GM23248 (cell line): ENCODE measurements around the gene MEGF6. TPM values are rescaled to one million over a fixed set of nuclear protein-coding genes. Genes with fewer than 3 reads are reported as not detected.
A peak's percentile ranks its signal among the peaks of the same experiment; 100 is the strongest.

ENCODE experiments used
- DNase-seq: peaks from one replicate; pipeline ENCODE4 v3.0.0-alpha.2; 2015
- H2AFZ ChIP-seq: fragments of 200-600 bp; sonication (generic); 2 replicates; pipeline ENCODE4 v1.6.1; 2016; ENCODE audit warnings: antibody characterized with exemption
- H3F3A ChIP-seq: fragments of 200-600 bp; sonication (generic); 2 replicates; pipeline ENCODE4 v1.6.1; 2016; ENCODE audit warnings: mild to moderate bottlenecking, antibody characterized with exemption, mixed run types; ENCODE audit not compliant: insufficient read depth
- H3K27ac ChIP-seq: fragments of 200-600 bp; sonication (generic); 2 replicates; pipeline ENCODE4 v1.5.1; 2016; ENCODE audit warnings: mild to moderate bottlenecking
- H3K27me3 ChIP-seq: fragments of 200-600 bp; sonication (generic); replicated peaks from 2 replicates; pipeline ENCODE4 v1.6.1; 2016; ENCODE audit warnings: mild to moderate bottlenecking; ENCODE audit not compliant: insufficient read depth
- H3K36me3 ChIP-seq: fragments of 200-600 bp; sonication (generic); 2 replicates; pipeline ENCODE4 v1.6.1; 2016; ENCODE audit warnings: low read depth, mild to moderate bottlenecking
- H3K4me1 ChIP-seq: fragments of 200-600 bp; sonication (generic); 2 replicates; pipeline ENCODE4 v1.6.1; 2016; ENCODE audit warnings: mild to moderate bottlenecking; ENCODE audit not compliant: insufficient read depth
- H3K4me2 ChIP-seq: fragments of 200-600 bp; sonication (generic); one replicate; pipeline ENCODE4 v1.6.1; 2016; ENCODE audit warnings: mild to moderate bottlenecking; ENCODE audit not compliant: unreplicated experiment
- H3K4me3 ChIP-seq: fragments of 200-600 bp; sonication (generic); 2 replicates; pipeline ENCODE4 v1.5.1; 2016; ENCODE audit warnings: mild to moderate bottlenecking
- H3K79me2 ChIP-seq: fragments of 200-600 bp; sonication (generic); 2 replicates; pipeline ENCODE4 v1.6.1; 2016; ENCODE audit warnings: mild to moderate bottlenecking; ENCODE audit not compliant: insufficient read depth
- H3K9ac ChIP-seq: fragments of 200-600 bp; sonication (generic); 2 replicates; pipeline ENCODE4 v1.6.1; 2016; ENCODE audit warnings: mild to moderate bottlenecking
- H3K9me2 ChIP-seq: fragments of 200-600 bp; sonication (generic); 2 replicates; pipeline ENCODE4 v1.6.1; 2016; ENCODE audit warnings: mixed run types, mild to moderate bottlenecking, moderate library complexity; ENCODE audit not compliant: insufficient read depth
- H3K9me3 ChIP-seq: fragments of 200-600 bp; sonication (generic); one replicate; pipeline ENCODE4 v1.6.1; 2017; ENCODE audit warnings: low read depth
- H4K20me1 ChIP-seq: fragments of 200-600 bp; sonication (generic); 2 replicates; pipeline ENCODE4 v1.6.0; 2016; ENCODE audit not compliant: insufficient read depth
- EZH2 ChIP-seq: fragments of 200-600 bp; sonication (generic); IDR thresholded peaks from 2 replicates; pipeline ENCODE4 v1.6.1; 2018; ENCODE audit warnings: antibody characterized with exemption, mild to moderate bottlenecking; ENCODE audit not compliant: insufficient read depth, poor library complexity, severe bottlenecking
- EZH2phosphoT487 ChIP-seq: fragments of 200-600 bp; sonication (generic); IDR thresholded peaks from 2 replicates; pipeline ENCODE4 v1.6.1; 2018; ENCODE audit warnings: antibody characterized with exemption, moderate library complexity, mild to moderate bottlenecking, low read depth; ENCODE audit not compliant: insufficient read depth
- WGBS, 2 experiments: methylation state at CpG; one replicate each; pipeline ENCODE4 v1.1.6; 2015 to 2017; ENCODE audit warnings: low lambda C conversion rate in 2 of 2, low coverage in 1 of 2; ENCODE audit errors: missing lambda C conversion rate in 2 of 2; 5-methylcytosine and 5-hydroxymethylcytosine counted together
- in situ Hi-C: fragments of 300-500 bp; cut with MboI; formaldehyde crosslinking; loops from 2 replicates; pipeline ENCODE4 v1.15.0; 2020
- polyA plus RNA-seq: library from polyadenylated mRNA; unstranded; fragments of >200 nt; fragmentation: Nextera tagmentation; extraction: Ambion mirVana; gene quantifications from 2 replicates; pipeline ENCODE4 v1.2.1, GENCODE V29; 2016
- total RNA-seq: library from RNA; depleted of rRNA; stranded (reverse); fragments of >200 nt; shearing (Covaris generic); gene quantifications from 2 replicates; pipeline ENCODE4 v1.2.3, GENCODE V29; 2014

The MEGF6 gene
- total and polyA plus RNA-seq, 2 experiments from 2014 or later, result 37.9 to 108 TPM

DNA sequence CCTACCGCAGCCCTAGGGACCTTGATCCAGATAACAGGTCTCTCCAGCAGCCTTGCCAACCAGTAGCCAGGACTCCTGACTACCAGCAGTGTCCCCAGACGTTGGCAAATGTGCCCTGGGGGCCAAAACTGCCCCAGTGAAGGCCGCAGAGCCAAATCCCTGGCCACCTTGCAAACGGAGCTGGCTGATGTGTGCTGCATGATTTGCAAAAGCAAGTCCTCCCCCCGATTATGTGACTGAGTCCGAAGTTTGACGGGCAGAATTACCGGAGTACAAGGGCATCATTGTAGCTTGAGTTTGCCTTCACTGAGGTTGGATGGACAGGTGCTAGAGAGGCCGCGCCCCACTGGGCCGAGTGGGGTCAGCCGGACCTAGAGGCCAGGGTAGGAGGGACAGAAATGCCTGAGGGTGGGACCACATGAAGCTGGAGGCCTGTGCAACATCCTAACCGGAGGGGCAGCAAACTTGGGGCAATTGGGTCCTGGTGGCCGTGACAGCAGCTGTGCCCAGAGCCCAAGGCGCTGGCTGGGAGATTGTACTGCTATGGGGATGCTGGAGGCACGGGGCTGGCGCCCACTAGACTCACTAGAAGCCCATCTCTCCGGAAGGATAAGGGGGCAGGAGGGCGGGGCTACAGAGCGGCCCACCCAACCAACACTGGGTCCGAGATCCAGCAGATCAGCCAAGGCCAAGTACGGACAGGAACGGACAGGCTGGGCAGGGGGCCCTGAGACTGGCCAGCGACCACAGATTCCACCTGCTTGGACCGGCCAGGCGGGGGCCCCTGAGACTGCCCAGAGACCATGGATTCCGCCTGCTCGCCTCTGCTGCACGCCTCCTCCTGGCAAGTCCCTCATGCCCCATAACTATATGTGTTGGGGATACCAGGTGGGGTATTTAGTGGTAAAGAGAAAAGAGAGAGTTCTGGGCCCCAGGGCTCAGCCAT lies 154.1 kb downstream of the MEGF6 start:
- Histone ChIP-seq H3K27ac (no peak overlapping the region), H3K27me3 (peaks cover 26% of the 10 kb centered on the region), H3K36me3 (no peaks in the 10 kb centered on the region), H3K9ac (no peak overlapping the region), H2AFZ (no peak overlapping the region), H3K79me2 (no peaks in the 10 kb centered on the region), H3F3A (no peaks in the 10 kb centered on the region), H3K4me1 (no peaks in the 10 kb centered on the region), H3K9me2 (no peaks in the 10 kb centered on the region), H4K20me1 (no peaks in the 10 kb centered on the region), H3K4me3 (no peak overlapping the region), H3K9me3 (no peaks in the 10 kb centered on the region), H3K4me2 (no peak overlapping the region)
- WGBS, 2 experiments, result 82 to 85% methylated on average over 27 to 29 of the region's 29 CpGs
- no peak for TF ChIP-seq EZH2
- no peak for TF ChIP-seq EZH2phosphoT487
- no peak for DNase-seq
- in situ Hi-C loops, result no loop called here

DNA sequence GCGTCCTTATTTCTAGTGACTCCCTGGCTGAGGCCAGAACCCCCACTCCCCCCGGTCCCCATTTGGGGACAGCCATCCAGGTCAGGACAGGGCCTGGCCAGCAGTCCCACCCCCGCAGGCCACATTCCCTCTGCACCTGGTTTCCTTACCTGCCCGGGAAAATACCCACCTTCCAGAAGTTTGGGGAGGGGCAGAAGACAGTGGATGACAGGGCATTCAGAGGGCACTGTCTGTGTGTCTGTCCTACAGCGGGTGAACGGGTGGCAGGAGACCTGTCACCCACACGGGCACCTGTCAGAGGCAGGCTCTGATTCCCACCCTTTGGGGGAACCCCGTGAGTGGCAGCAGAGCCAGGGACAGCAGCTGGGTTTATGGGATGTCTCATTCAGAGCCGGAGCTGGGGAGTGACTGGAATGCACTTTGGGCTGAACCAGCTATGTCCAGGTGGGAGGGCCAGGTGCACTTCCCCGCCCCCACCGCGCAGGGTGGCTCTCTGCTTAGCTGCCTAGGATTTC lies 154.8 kb downstream of the MEGF6 start:
- DNase-seq, result no peak
- WGBS, 2 experiments, result 87 to 88% methylated on average over 12 of the region's 12 CpGs
- Histone ChIP-seq H3K79me2 (no peaks in the 10 kb centered on the region), H3K27ac (no peak overlapping the region), H3K4me2 (no peak overlapping the region), H3K4me1 (no peaks in the 10 kb centered on the region), H3K9me3 (no peaks in the 10 kb centered on the region), H4K20me1 (no peaks in the 10 kb centered on the region), H3K9me2 (no peaks in the 10 kb centered on the region), H3F3A (no peaks in the 10 kb centered on the region), H3K36me3 (no peaks in the 10 kb centered on the region), H3K9ac (no peak overlapping the region), H3K27me3 (peaks cover 26% of the 10 kb centered on the region), H2AFZ (no peak overlapping the region), H3K4me3 (no peak overlapping the region)
- in situ Hi-C loops, result no loop called here
- no peak for TF ChIP-seq EZH2phosphoT487
- no peak for TF ChIP-seq EZH2

DNA sequence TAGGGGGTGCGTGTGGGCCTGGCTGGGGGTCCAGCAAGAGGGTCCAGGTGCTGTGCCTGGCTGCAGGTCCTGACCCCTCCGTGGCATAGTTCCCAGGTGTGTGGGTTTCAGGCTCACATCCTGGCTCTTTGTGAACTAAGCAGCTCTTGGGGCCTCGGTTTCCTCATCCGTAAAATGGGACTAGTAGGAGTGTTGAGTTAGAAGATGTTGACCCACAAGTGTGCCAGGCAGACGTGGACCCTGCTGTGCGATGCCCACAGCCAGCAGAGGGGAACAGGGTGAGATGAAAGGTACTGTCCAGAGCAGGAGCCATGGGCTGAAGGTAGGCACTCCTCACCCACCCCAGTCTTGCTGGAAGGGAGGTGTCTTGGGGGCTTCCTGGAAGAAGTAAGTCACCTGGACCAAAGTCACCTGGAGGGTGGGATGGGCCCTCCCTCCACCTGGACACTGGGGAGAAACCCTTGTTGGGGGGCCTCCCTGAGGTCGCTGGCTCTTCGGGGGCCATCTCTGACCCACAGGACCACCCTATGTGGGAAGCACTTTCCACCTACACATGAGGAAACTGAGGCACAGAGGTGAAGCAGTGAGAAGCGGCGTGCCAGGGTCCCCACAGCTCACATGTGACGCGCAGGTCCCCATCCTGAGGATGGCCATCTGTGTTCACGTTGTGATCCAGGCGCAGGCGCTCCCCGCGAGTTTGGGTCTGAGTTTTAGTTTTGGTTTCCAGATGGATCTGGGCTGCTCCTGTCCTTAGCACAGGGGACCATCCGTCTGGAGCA lies 155.4 kb downstream of the MEGF6 start:
- WGBS, 2 experiments, result 86% methylated on average over 17 to 18 of the region's 18 CpGs
- H3K4me2 ChIP-seq, result no peak overlapping the region
- peaks cover 32% of the 10 kb centered on the region for H3K27me3 ChIP-seq
- DNase-seq, result no peak
- H3K36me3 ChIP-seq, result no peaks in the 10 kb centered on the region
- no peak overlapping the region for H3K9ac ChIP-seq
- H3K9me3 ChIP-seq, result no peaks in the 10 kb centered on the region
- no peaks in the 10 kb centered on the region for H4K20me1 ChIP-seq
- no peak overlapping the region for H2AFZ ChIP-seq
- no peaks in the 10 kb centered on the region for H3K79me2 ChIP-seq
- no peaks in the 10 kb centered on the region for H3K4me1 ChIP-seq
- in situ Hi-C loops, result no loop called here
- no peaks in the 10 kb centered on the region for H3F3A ChIP-seq
- no peaks in the 10 kb centered on the region for H3K9me2 ChIP-seq
- no peak for TF ChIP-seq EZH2phosphoT487
- TF ChIP-seq EZH2, result no peak
- H3K27ac ChIP-seq, result no peak overlapping the region
- H3K4me3 ChIP-seq, result no peak overlapping the region

DNA sequence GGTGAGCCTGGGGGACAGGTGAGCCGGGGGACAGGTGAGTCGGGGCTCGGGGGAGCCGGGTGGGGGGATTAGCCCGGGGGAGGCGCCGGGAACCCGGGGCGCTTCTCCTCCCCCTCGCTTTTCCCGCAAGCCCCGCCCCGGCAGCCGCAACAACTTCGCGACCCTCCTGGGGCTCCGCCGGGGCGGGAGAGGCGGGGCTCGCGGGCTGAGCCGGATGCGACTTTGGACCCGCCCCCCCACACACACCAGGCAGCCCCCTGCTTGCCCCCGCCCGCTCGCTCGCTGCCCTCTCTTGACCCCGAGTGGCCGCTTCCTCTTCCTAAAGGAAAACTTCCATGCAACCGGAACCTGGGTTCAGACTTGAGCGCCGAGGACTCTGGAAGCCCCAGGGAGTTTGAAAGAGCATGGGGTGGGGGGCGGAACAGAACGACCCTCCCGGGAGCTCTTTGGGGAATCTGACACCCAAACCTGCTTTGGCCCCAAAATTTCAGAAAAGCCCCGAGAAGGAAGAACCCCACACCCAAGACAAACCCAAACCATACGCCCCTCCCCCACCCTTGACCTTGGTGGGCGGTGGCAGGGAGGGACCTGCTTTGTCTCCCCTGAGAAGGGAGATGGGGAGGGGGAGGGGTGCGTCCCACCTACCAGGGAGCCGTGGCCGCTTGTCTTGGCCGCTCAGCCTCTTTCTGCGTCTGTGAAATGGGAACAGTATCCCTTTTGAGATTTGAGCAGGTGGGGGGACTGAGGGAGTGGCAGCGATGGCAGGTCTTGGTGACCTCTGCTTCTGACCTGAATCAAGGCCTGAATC lies 156.3 kb downstream of the MEGF6 start:
- Histone ChIP-seq H3F3A (no peaks in the 10 kb centered on the region), H2AFZ (no peak overlapping the region), H3K4me3 (peak overlapping the region; percentile 32; the same call in 1 of the 2 replicates), H3K9ac (no peak overlapping the region), H3K4me1 (no peaks in the 10 kb centered on the region), H3K27me3 (peaks cover 37% of the 10 kb centered on the region), H3K9me3 (no peaks in the 10 kb centered on the region), H3K79me2 (no peaks in the 10 kb centered on the region), H4K20me1 (no peaks in the 10 kb centered on the region), H3K27ac (no peak overlapping the region), H3K4me2 (no peak overlapping the region), H3K9me2 (no peaks in the 10 kb centered on the region), H3K36me3 (no peaks in the 10 kb centered on the region)
- WGBS, 2 experiments, result 14 to 24% methylated on average over 17 to 43 of the region's 46 CpGs
- DNase-seq, result no peak
- in situ Hi-C loops, result no loop called here
- TF ChIP-seq EZH2 (peak; percentile 63), EZH2phosphoT487 (no peak)
